ENCODE results near the gene IGFBP5. TPM values are rescaled to one million over a fixed set of nuclear protein-coding genes. Genes with fewer than 3 reads are reported as not detected.

The IGFBP5 gene
- total RNA-seq, 1 experiment from 2014 or later, result 3.9 TPM

GRCh38 chr2:216689397-216689796, 6.0 kb downstream of the IGFBP5 start (continued):
- TF ChIP-seq ZBTB33 (IDR thresholded peaks at IDR 0.05; ENCODE audit: extremely low read depth, insufficient replicate concordance, low read length), result no peak

- ChIA-PET POLR2A (no interaction called here), RAD21 (ENCODE audit: low non-redundant PET in 1 of 2, low total read pairs in 2 of 2, uncharacterized antibody in 2 of 2, unreplicated experiment in 2 of 2) (no interaction called here), CTCF (interaction anchor here (3.7 kb wide), 1 partner anchor 822 kb away, joined by 27 read pairs; no protein-coding TSS in a partner anchor)
- H3K27me3 ChIP-seq (ENCODE audit: insufficient read depth, low read length), result no peaks in the 10 kb centered on the region
- H3K9ac ChIP-seq (ENCODE audit: low read length), result no peak overlapping the region
- no peaks in the 10 kb centered on the region for H3K9me2 ChIP-seq (ENCODE audit: insufficient read depth)
- ATAC-seq (no peak), DNase-seq (ENCODE audit: low read depth, low spot score) (no peak)
- no TSS peak for BruUV-seq (replicated peaks)
- H3K9me3 ChIP-seq (ENCODE audit: control insufficient read depth in 1 of 2, insufficient read depth in 1 of 2, low read depth in 1 of 2, low read length in 2 of 2), result no peaks in the 10 kb centered on the region
- H3K4me3 ChIP-seq (replicated peaks in 1 of 2; ENCODE audit: low read depth in 1 of 2, low read length in 2 of 2), result no peak overlapping the region
- intact Hi-C loops (cut with micrococcal nuclease), result loop anchor here (10.0 kb wide), 1 partner anchor 274 kb away; the partner anchor contains the start of gene SMARCAL1
- H3K79me2 ChIP-seq (ENCODE audit: insufficient read depth, low read length), result no peaks in the 10 kb centered on the region
- H3K4me2 ChIP-seq (ENCODE audit: low read length), result no peak overlapping the region
- TF ChIP-seq ATF3 (IDR thresholded peaks at IDR 0.05) (no peak), ZNF274 (IDR thresholded peaks at IDR 0.05; ENCODE audit: low read depth, low read length) (no peak), EZH2 (IDR thresholded peaks at IDR 0.05) (no peak), CBX3 (IDR thresholded peaks at IDR 0.05; ENCODE audit: low read depth) (no peak), EGR1 (IDR thresholded peaks at IDR 0.05; ENCODE audit: low read depth) (no peak), REST (IDR thresholded peaks at IDR 0.05; ENCODE audit: low read depth) (no peak), SP1 (IDR thresholded peaks at IDR 0.05; ENCODE audit: low read depth) (no peak), CEBPB (IDR thresholded peaks at IDR 0.05; ENCODE audit: low read depth) (no peak), SIN3A (IDR thresholded peaks at IDR 0.05; ENCODE audit: low read depth) (no peak), JUND (IDR thresholded peaks at IDR 0.05) (no peak)
- no peaks in the 10 kb centered on the region for H4K20me1 ChIP-seq (ENCODE audit: insufficient read depth)
- no peak overlapping the region for H3K27ac ChIP-seq (ENCODE audit: low read depth, low read length)
- H3K36me3 ChIP-seq (ENCODE audit: control insufficient read depth in 1 of 2, insufficient read depth in 2 of 2, low read length in 2 of 2), result no peaks in the 10 kb centered on the region
- peaks cover 0 to 37% of the 10 kb centered on the region in 2 experiments; a peak in 1 of 4 replicates for H3K4me1 ChIP-seq (ENCODE audit: control insufficient read depth in 1 of 2, insufficient read depth in 2 of 2, low read length in 2 of 2)
- no peak overlapping the region for H2AFZ ChIP-seq (ENCODE audit: low read depth, low read length, poor library complexity, severe bottlenecking)
These were observed 6.5 kb downstream of the IGFBP5 start for GRCh38 chr2:216688731-216689340.
